Fibroblast of skin of left biceps (primary cell): ENCODE data around the gene TAF4B.
"Not testable (repeated sequence)": the region's sequence is repeated elsewhere in the genome, so short reads cannot be mapped to it uniquely, and the experiment has no call there.

ENCODE experiments used
- DNase-seq, 2 experiments: peaks; one replicate each; pipeline ENCODE4 v3.0.0-alpha.2; 2013; ENCODE audit warnings: low read depth in 2 of 2

TAF4B gene

GRCh38 chr18:26233208-26233607, 7.0 kb downstream of the TAF4B start:
- DNase-seq, result no peak

- not testable (repeated sequence) for DNase-seq
Measured at GRCh38 chr18:26237363-26237762, 11.1 kb downstream of the TAF4B start.

GRCh38 chr18:26238718-26239117, 12.5 kb downstream of the TAF4B start:
- not testable (repeated sequence) for DNase-seq

GRCh38 chr18:26242392-26242791, 16.1 kb downstream of the TAF4B start:
- DNase-seq, result not testable (repeated sequence)

- not testable (repeated sequence) for DNase-seq
Measured at GRCh38 chr18:26245434-26245833, 19.2 kb downstream of the TAF4B start.

GRCh38 chr18:26252411-26252810, 26.2 kb downstream of the TAF4B start:
- DNase-seq, result no peak

GRCh38 chr18:26254808-26255207, 28.6 kb downstream of the TAF4B start:
- DNase-seq, result not testable (repeated sequence)

- DNase-seq, result no peak
Measured at GRCh38 chr18:26255695-26256622, 29.7 kb downstream of the TAF4B start.

- no peak for DNase-seq
Measured at GRCh38 chr18:26258711-26259110, 32.5 kb downstream of the TAF4B start.

- DNase-seq, result not testable (repeated sequence)
Measured at GRCh38 chr18:26259416-26259815, 33.2 kb downstream of the TAF4B start.

- DNase-seq, result no peak
Measured at GRCh38 chr18:26262156-26262555, 35.9 kb downstream of the TAF4B start.

GRCh38 chr18:26267357-26267930, 41.2 kb downstream of the TAF4B start:
- no peak for DNase-seq

- no peak for DNase-seq
Measured at GRCh38 chr18:26268454-26268853, 42.2 kb downstream of the TAF4B start.

- no peak for DNase-seq
Measured at GRCh38 chr18:26271917-26272549, 45.8 kb downstream of the TAF4B start.

- DNase-seq, result no peak
Measured at GRCh38 chr18:26277374-26277773, 51.1 kb downstream of the TAF4B start.

- no peak for DNase-seq
Measured at GRCh38 chr18:26279428-26279827, 53.2 kb downstream of the TAF4B start.

GRCh38 chr18:26286008-26286407, 59.8 kb downstream of the TAF4B start:
- no peak for DNase-seq

GRCh38 chr18:26287644-26288043, 61.4 kb downstream of the TAF4B start:
- DNase-seq, result no peak

GRCh38 chr18:26290385-26290784, 64.1 kb downstream of the TAF4B start:
- DNase-seq, result no peak

- no peak for DNase-seq
Measured at GRCh38 chr18:26293982-26294381, 67.7 kb downstream of the TAF4B start.

GRCh38 chr18:26298107-26298506, 71.9 kb downstream of the TAF4B start:
- DNase-seq, result no peak

- DNase-seq, result no peak
Measured at GRCh38 chr18:26301681-26302080, 75.4 kb downstream of the TAF4B start.

- DNase-seq, result not testable (repeated sequence)
Measured at GRCh38 chr18:26303222-26303621, 77.0 kb downstream of the TAF4B start.
